Glutamatergic neuron (in vitro differentiated cells): ENCODE measurements around the gene LAMA3. TPM values are rescaled to one million over a fixed set of nuclear protein-coding genes. Genes with fewer than 3 reads are reported as not detected.

Experiments used
- DNase-seq: peaks from one replicate; pipeline ENCODE4 v3.0.0; 2022
- H3K27ac Mint-ChIP-seq: one replicate; pipeline ENCODE4 v1.8.0; 2020; ENCODE audit warnings: mild to moderate bottlenecking, mixed read lengths, inconsistent platforms; ENCODE audit not compliant: unreplicated experiment
- H3K27me3 Mint-ChIP-seq: one replicate; pipeline ENCODE4 v1.8.0; 2020; ENCODE audit warnings: mild to moderate bottlenecking, moderate library complexity, mixed read lengths, inconsistent platforms; ENCODE audit not compliant: unreplicated experiment
- H3K36me3 Mint-ChIP-seq: one replicate; pipeline ENCODE4 v1.8.0; 2020; ENCODE audit warnings: mild to moderate bottlenecking, mixed read lengths, inconsistent platforms; ENCODE audit not compliant: unreplicated experiment
- H3K4me1 Mint-ChIP-seq: one replicate; pipeline ENCODE4 v1.8.0; 2020; ENCODE audit warnings: mild to moderate bottlenecking, low read depth, mixed read lengths, inconsistent platforms; ENCODE audit not compliant: unreplicated experiment
- H3K4me3 Mint-ChIP-seq: one replicate; pipeline ENCODE4 v1.8.0; 2020; ENCODE audit warnings: mild to moderate bottlenecking, mixed read lengths, inconsistent platforms; ENCODE audit not compliant: unreplicated experiment
- H3K9me3 Mint-ChIP-seq: one replicate; pipeline ENCODE4 v1.8.0; 2020; ENCODE audit warnings: mild to moderate bottlenecking, moderate library complexity, mixed read lengths, inconsistent platforms; ENCODE audit not compliant: unreplicated experiment
- total RNA-seq: library from RNA; stranded (reverse); fragmentation: NEBNext Ultra II Directional; extraction: Animal tissue kit (Norgen Biotek cat#: 25700); gene quantifications from one replicate; pipeline ENCODE4 v1.2.1, GENCODE V29; 2021; ENCODE audit not compliant: unreplicated experiment
- TF ChIP-seq, protein P1 (sequence below): fragments of 200-600 bp; sonication (generic); IDR thresholded peaks from one replicate; pipeline ENCODE4 v1.5.0; 2021; ENCODE audit not compliant: partially characterized antibody, unreplicated experiment

LAMA3 gene
- total RNA-seq, 1 donor from 2014 or later: 2.1 TPM

DNA sequence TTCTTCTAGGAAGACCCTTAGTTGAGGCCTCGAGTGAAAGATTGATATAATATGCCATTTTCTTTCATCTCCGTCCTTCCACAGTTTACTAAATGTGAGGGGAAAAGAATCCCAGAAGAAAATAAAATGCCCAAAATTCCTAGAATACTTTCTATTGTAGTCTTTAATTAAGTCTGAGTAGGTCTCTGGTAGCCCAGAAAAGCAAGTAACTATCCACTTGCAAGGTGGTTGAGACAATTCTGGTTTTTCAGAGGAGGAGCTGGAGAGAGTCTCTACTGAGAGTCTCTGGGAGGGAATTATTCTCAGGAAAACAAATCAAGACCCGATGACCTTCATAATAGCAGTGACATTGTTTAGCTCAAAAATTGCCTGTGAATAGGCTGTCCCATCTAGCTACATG is 261.4 kb downstream of the LAMA3 start:
- Mint-ChIP-seq H3K27me3 (no peaks in the 10 kb centered on the region), H3K27ac (no peak overlapping the region), H3K9me3 (no peaks in the 10 kb centered on the region), H3K36me3 (no peaks in the 10 kb centered on the region), H3K4me3 (no peak overlapping the region), H3K4me1 (no peaks in the 10 kb centered on the region)
- no peak for DNase-seq
- TF ChIP-seq, protein P1, sequence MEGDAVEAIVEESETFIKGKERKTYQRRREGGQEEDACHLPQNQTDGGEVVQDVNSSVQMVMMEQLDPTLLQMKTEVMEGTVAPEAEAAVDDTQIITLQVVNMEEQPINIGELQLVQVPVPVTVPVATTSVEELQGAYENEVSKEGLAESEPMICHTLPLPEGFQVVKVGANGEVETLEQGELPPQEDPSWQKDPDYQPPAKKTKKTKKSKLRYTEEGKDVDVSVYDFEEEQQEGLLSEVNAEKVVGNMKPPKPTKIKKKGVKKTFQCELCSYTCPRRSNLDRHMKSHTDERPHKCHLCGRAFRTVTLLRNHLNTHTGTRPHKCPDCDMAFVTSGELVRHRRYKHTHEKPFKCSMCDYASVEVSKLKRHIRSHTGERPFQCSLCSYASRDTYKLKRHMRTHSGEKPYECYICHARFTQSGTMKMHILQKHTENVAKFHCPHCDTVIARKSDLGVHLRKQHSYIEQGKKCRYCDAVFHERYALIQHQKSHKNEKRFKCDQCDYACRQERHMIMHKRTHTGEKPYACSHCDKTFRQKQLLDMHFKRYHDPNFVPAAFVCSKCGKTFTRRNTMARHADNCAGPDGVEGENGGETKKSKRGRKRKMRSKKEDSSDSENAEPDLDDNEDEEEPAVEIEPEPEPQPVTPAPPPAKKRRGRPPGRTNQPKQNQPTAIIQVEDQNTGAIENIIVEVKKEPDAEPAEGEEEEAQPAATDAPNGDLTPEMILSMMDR: no peak

DNA sequence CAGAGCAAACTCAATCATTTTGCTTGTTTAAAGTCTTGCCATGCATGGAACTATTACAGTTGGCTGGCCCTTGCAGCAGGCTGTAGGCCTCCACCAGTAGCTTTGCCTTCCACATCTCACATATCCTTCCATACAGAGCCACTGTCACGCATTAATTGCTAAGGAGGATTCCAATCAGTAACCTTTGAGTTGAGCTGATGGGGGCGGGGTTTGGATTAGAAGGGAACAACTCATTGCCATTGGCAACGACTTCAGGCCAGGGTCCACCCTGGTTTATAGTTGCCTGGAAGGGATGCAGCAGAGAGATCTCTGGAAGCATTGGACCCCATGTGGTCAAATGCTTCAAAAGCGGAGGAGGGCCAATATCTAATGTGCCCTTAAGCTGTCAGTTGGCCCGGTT is 262.0 kb downstream of the LAMA3 start:
- Mint-ChIP-seq H3K9me3 (no peaks in the 10 kb centered on the region), H3K4me3 (no peak overlapping the region), H3K36me3 (no peaks in the 10 kb centered on the region), H3K27me3 (no peaks in the 10 kb centered on the region), H3K4me1 (no peaks in the 10 kb centered on the region), H3K27ac (no peak overlapping the region)
- TF ChIP-seq, protein P1: no peak
- no peak for DNase-seq

DNA sequence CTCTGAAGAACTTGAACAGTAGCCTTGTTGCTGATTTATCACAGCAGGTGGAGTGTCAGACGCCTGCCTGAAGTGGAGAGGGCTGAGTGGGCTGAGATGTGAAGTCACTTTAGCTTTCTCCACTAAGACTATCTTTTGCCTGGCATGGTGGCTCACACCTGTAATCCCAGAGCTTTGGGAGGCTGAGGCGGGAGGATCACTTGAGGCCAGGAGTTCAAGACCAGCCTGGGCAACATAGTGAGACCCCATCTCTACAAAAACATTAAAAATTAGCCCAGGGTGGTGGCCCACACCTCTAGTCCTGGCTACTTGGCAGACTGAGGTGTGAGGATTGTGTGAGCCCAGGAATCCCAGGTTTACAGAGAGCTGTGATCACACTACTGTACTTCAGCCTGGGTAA is 264.7 kb downstream of the LAMA3 start:
- H3K9me3 Mint-ChIP-seq: no peaks in the 10 kb centered on the region
- DNase-seq: no peak
- no peaks in the 10 kb centered on the region for H3K27me3 Mint-ChIP-seq
- no peaks in the 10 kb centered on the region for H3K36me3 Mint-ChIP-seq
- TF ChIP-seq, protein P1: no peak
- no peak overlapping the region for H3K4me3 Mint-ChIP-seq
- peaks cover 6% of the 10 kb centered on the region for H3K4me1 Mint-ChIP-seq
- H3K27ac Mint-ChIP-seq: no peak overlapping the region

DNA sequence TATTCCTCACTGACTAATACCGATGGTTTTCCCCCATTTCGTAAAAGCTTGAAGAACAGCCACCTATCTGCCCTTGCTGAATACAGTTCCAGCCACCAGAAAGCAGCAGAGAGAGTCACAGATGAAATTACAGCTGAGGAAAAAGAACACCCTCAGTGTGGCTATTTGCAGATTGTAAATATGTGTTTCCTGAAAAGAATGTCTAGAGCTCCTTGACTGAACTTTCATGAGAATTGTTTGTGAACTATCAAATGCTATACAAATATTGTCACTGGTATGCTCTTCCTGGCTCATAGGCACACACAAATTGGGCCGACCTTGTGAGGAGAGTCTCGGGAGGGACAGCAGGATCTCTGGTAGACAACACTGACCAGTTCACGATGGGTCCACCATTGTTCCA is 267.2 kb downstream of the LAMA3 start:
- Mint-ChIP-seq H3K4me3 (no peak overlapping the region), H3K27me3 (no peaks in the 10 kb centered on the region), H3K4me1 (peaks cover 7% of the 10 kb centered on the region), H3K36me3 (no peaks in the 10 kb centered on the region), H3K27ac (no peak overlapping the region), H3K9me3 (no peaks in the 10 kb centered on the region)
- DNase-seq: no peak
- TF ChIP-seq, protein P1: no peak

DNA sequence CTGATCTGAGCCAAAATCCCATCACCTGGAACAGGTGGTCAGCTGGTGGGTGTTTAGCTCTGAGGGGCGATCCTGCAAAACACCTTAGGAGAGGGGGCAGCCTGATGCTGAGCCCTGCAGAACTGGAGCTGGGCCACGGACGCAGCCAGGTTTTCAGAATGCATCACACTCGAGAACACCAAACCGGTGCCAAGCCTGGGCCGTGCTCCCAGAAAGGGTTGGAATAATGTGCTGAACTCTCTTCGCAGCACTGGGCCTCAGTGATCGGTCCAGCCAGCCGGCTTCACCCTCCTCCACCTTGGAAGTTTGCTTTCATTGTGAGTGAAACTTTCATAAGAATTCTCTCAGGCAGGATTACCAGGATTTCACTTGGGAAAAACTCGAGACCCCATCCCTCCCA is 268.8 kb downstream of the LAMA3 start:
- peaks cover 7% of the 10 kb centered on the region for H3K4me1 Mint-ChIP-seq
- no peak for DNase-seq
- TF ChIP-seq, protein P1: no peak
- H3K4me3 Mint-ChIP-seq: no peak overlapping the region
- no peaks in the 10 kb centered on the region for H3K36me3 Mint-ChIP-seq
- H3K27ac Mint-ChIP-seq: no peak overlapping the region
- H3K27me3 Mint-ChIP-seq: no peaks in the 10 kb centered on the region
- no peaks in the 10 kb centered on the region for H3K9me3 Mint-ChIP-seq
